22Rv1 (cell line): ENCODE results near the gene KIR2DL3.
"Not testable (repeated sequence)": the region's sequence is repeated elsewhere in the genome, so short reads cannot be mapped to it uniquely, and the experiment has no call there.

Experiments used
- ZFX ChIP-seq: fragments of 450-650 bp; IDR thresholded peaks from 2 replicates; pipeline ENCODE4 v1.6.1; 2017; ENCODE audit warnings: antibody characterized with exemption, borderline replicate concordance
- TF ChIP-seq, protein P1 (sequence below): fragments of 450-650 bp; IDR thresholded peaks from 2 replicates; pipeline ENCODE4 v1.5.1; 2017; ENCODE audit warnings: mild to moderate bottlenecking

DNA sequence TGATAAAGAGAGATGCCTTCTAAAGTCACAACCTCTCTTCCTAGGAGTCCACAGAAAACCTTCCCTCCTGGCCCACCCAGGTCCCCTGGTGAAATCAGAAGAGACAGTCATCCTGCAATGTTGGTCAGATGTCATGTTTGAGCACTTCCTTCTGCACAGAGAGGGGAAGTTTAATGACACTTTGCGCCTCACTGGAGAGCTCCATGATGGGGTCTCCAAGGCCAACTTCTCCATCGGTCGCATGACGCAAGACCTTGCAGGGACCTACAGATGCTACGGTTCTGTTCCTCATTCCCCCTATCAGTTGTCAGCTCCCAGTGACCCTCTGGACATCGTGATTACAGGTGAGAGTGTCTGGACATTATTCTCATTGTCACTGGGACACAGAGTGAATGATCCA is 49.8 kb downstream of the KIR2DL3 start:
- TF ChIP-seq, protein P1, sequence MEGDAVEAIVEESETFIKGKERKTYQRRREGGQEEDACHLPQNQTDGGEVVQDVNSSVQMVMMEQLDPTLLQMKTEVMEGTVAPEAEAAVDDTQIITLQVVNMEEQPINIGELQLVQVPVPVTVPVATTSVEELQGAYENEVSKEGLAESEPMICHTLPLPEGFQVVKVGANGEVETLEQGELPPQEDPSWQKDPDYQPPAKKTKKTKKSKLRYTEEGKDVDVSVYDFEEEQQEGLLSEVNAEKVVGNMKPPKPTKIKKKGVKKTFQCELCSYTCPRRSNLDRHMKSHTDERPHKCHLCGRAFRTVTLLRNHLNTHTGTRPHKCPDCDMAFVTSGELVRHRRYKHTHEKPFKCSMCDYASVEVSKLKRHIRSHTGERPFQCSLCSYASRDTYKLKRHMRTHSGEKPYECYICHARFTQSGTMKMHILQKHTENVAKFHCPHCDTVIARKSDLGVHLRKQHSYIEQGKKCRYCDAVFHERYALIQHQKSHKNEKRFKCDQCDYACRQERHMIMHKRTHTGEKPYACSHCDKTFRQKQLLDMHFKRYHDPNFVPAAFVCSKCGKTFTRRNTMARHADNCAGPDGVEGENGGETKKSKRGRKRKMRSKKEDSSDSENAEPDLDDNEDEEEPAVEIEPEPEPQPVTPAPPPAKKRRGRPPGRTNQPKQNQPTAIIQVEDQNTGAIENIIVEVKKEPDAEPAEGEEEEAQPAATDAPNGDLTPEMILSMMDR = not testable (repeated sequence)
- not testable (repeated sequence) for TF ChIP-seq ZFX
